ENCODE measurements around the gene TNFAIP8. TPM values are rescaled to one million over a fixed set of nuclear protein-coding genes. Genes with fewer than 3 reads are reported as not detected.
"Not testable (repeated sequence)": the region's sequence is repeated elsewhere in the genome, so short reads cannot be mapped to it uniquely, and the experiment has no call there.

TNFAIP8 gene
- total RNA-seq, 2 donors from 2014 or later = 5.6 to 8.9 TPM

DNA sequence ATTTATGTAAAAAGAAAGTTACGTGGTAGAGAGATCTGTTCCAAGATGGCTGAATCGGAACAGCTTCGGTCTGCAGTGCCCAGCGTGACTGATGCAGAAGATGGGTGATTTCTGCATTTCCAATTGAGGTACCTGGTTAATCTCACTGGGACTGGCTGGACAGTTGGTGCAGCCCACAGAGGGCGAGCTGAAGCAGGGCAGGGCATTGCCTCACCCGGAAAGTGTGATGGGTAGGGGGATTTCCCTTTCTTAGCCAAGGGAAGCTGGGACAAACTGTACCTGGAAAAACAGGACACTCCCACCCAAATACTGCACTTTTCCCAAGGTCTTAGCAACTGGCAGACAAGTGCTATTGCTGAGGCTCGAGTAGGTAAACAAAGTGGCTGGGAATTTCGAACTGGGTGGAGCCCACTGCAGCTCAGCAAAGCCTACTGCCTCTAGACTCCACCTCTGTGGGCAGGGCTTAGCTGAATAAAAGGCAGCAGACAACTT lies 83.4 kb downstream of the TNFAIP8 start:
- Histone ChIP-seq H3K4me3 (peak overlapping the region in 1 of 2 donors; percentile 9), H3K4me1 (no peaks in the 10 kb centered on the region), H3K27ac (no peak overlapping the region), H3K9me3 (no peaks in the 10 kb centered on the region), H3K27me3 (no peaks in the 10 kb centered on the region), H3K36me3 (no peaks in the 10 kb centered on the region)
- TF ChIP-seq, protein P1, sequence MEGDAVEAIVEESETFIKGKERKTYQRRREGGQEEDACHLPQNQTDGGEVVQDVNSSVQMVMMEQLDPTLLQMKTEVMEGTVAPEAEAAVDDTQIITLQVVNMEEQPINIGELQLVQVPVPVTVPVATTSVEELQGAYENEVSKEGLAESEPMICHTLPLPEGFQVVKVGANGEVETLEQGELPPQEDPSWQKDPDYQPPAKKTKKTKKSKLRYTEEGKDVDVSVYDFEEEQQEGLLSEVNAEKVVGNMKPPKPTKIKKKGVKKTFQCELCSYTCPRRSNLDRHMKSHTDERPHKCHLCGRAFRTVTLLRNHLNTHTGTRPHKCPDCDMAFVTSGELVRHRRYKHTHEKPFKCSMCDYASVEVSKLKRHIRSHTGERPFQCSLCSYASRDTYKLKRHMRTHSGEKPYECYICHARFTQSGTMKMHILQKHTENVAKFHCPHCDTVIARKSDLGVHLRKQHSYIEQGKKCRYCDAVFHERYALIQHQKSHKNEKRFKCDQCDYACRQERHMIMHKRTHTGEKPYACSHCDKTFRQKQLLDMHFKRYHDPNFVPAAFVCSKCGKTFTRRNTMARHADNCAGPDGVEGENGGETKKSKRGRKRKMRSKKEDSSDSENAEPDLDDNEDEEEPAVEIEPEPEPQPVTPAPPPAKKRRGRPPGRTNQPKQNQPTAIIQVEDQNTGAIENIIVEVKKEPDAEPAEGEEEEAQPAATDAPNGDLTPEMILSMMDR (IDR thresholded peaks at IDR 0.05) = no peak
- no peak for DNase-seq (ENCODE audit: low spot score)

DNA sequence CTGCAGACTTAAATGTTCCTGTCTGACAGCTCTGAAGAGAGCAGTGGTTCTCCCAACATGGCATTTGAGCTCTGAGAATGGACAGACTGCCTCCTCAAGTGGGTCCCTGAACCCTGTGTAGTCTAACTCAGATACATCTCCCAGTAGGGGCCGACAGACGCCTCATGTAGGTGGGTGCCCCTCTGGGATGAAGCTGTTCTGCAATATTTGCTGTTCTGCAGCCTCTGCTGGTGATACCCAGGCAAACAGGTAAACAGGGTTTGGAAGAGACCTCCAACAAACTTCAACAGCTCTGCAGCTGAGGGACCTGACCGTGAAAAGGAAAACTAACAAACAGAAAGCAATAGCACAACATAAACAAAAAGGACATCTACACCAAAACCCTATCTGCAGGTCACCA lies 83.8 kb downstream of the TNFAIP8 start:
- H3K4me3 ChIP-seq, H3K4me1 ChIP-seq, H3K9me3 ChIP-seq: not testable (repeated sequence)

GRCh38 chr5:119444643-119445042 lies 88.8 kb downstream of the TNFAIP8 start:
- H3K4me3 ChIP-seq; H3K4me1 ChIP-seq; H3K36me3 ChIP-seq; H3K27me3 ChIP-seq; DNase-seq (ENCODE audit: low spot score); H3K9me3 ChIP-seq; H3K27ac ChIP-seq: not testable (repeated sequence)

More for the DNA sequence above, 83.8 kb downstream of the TNFAIP8 start:
- not testable (repeated sequence) for H3K36me3 ChIP-seq; H3K27ac ChIP-seq; DNase-seq (ENCODE audit: low spot score); H3K27me3 ChIP-seq

DNA sequence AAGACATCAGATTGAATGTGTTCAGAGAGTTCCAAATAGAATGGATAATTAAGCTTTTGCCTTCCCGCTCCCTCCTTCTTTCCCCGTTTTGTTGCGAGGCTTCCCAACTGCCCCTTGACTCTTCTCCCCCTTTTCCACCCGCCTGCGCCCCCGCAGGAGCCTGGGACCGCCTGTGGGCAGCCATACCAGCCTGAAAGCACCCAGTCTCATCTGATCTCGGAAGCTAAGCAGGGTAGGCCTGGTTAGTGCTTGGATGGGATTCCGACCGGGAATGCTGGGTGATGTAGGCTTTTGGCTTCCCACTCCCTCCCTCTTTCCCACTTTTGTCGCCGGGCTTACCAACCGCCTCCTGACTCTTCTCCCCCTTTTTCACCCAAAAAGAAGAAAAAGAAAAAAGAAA lies 89.7 kb downstream of the TNFAIP8 start:
- Histone ChIP-seq H3K4me3 (no peak overlapping the region), H3K27me3 (no peaks in the 10 kb centered on the region), H3K4me1 (no peaks in the 10 kb centered on the region), H3K36me3 (no peaks in the 10 kb centered on the region), H3K9me3 (peaks cover 0 to 7% of the 10 kb centered on the region in 2 donors), H3K27ac (no peak overlapping the region)
- DNase-seq (ENCODE audit: low spot score) = no peak
- TF ChIP-seq, protein P1 (IDR thresholded peaks at IDR 0.05) = no peak

Other genes with a start within 250 kb of the TNFAIP8 start
- gene HSD17B4, start 96.5 kb downstream of the TNFAIP8 start, total RNA-seq = 100 to 1,000 TPM; 122 to 170 TPM